CD4-positive, CD25-positive, alpha-beta regulatory T cell (primary cell): ENCODE data around the gene FOXJ1. TPM values are rescaled to one million over a fixed set of nuclear protein-coding genes. Genes with fewer than 3 reads are reported as not detected.

ENCODE experiments used
- ATAC-seq, 2 donors: fragments of 150-1000 bp; cut with Tn5 transposase; one replicate each; pipeline ENCODE4 v1.10.0; 2021; ENCODE audit warnings: low read depth in 2 of 2, moderate number of reproducible peaks in 2 of 2, moderate library complexity in 1 of 2
- DNase-seq, 3 donors: peaks; one replicate each; pipeline versions ENCODE4 v3.0.0 to v3.0.0-alpha.2; 2012 to 2022; ENCODE audit warnings: mixed read lengths in 1 of 3
- H3K27ac ChIP-seq: one replicate; pipeline ENCODE4 v1.7.0; 2013; ENCODE audit warnings: mild to moderate bottlenecking, low read length; ENCODE audit not compliant: insufficient read depth, poor library complexity, severe bottlenecking
- H3K27me3 ChIP-seq: one replicate; pipeline ENCODE4 v1.7.0; 2013; ENCODE audit warnings: low read length; ENCODE audit not compliant: control insufficient read depth, insufficient read depth
- H3K36me3 ChIP-seq: one replicate; pipeline ENCODE4 v1.7.0; 2013; ENCODE audit warnings: mild to moderate bottlenecking, low read length, moderate library complexity; ENCODE audit not compliant: control insufficient read depth, insufficient read depth
- H3K4me1 ChIP-seq: 2 replicates; pipeline ENCODE4 v1.7.0; 2013; ENCODE audit warnings: mild to moderate bottlenecking, low read length; ENCODE audit not compliant: insufficient read depth, control insufficient read depth, poor library complexity, severe bottlenecking
- H3K4me3 ChIP-seq: one replicate; pipeline ENCODE4 v1.7.0; 2013; ENCODE audit warnings: low read depth, mild to moderate bottlenecking, low read length, moderate library complexity
- H3K9me3 ChIP-seq, 2 experiments: 1 replicate in 1 of 2; 2 replicates in 1 of 2; pipeline ENCODE4 v1.7.0; 2013; ENCODE audit warnings: low read length in 2 of 2, mild to moderate bottlenecking in 1 of 2, moderate library complexity in 1 of 2; ENCODE audit not compliant: control insufficient read depth in 2 of 2
- H3K27ac Mint-ChIP-seq, 3 donors: one replicate each; pipeline ENCODE4 v1.8.0; 2020 to 2022; ENCODE audit warnings: mild to moderate bottlenecking in 3 of 3, mixed read lengths in 3 of 3, moderate library complexity in 2 of 3
- H3K27me3 Mint-ChIP-seq: one replicate; pipeline ENCODE4 v1.8.0; 2022; ENCODE audit warnings: mild to moderate bottlenecking, mixed read lengths
- H3K36me3 Mint-ChIP-seq: one replicate; pipeline ENCODE4 v1.8.0; 2020; ENCODE audit warnings: mixed read lengths
- H3K4me1 Mint-ChIP-seq, 4 donors: one replicate each; pipeline ENCODE4 v1.8.0; 2020 to 2022; ENCODE audit warnings: mixed read lengths in 4 of 4, mild to moderate bottlenecking in 1 of 4
- H3K4me3 Mint-ChIP-seq, 4 donors: one replicate each; pipeline ENCODE4 v1.8.0; 2020 to 2022; ENCODE audit warnings: mild to moderate bottlenecking in 4 of 4, mixed read lengths in 4 of 4, moderate library complexity in 3 of 4
- H3K9me3 Mint-ChIP-seq, 7 donors: one replicate each; pipeline ENCODE4 v1.8.0; 2020 to 2022; ENCODE audit warnings: mixed read lengths in 7 of 7, mild to moderate bottlenecking in 3 of 7, moderate library complexity in 2 of 7
- polyA plus RNA-seq, 4 donors: library from polyadenylated mRNA; unstranded; fragments of 300-500 nt; fragmentation: Illumina TruSeq; gene quantifications; one replicate each; pipeline ENCODE4 v1.2.3, GENCODE V29; 2021
- total RNA-seq: library from RNA; stranded (reverse); gene quantifications from one replicate; pipeline ENCODE4 v1.2.3, GENCODE V29; 2022

FOXJ1 gene
- total and polyA plus RNA-seq, 5 donors from 2014 or later = 0.14 to 1.0 (median 0.24) TPM; not detected in 2

DNA sequence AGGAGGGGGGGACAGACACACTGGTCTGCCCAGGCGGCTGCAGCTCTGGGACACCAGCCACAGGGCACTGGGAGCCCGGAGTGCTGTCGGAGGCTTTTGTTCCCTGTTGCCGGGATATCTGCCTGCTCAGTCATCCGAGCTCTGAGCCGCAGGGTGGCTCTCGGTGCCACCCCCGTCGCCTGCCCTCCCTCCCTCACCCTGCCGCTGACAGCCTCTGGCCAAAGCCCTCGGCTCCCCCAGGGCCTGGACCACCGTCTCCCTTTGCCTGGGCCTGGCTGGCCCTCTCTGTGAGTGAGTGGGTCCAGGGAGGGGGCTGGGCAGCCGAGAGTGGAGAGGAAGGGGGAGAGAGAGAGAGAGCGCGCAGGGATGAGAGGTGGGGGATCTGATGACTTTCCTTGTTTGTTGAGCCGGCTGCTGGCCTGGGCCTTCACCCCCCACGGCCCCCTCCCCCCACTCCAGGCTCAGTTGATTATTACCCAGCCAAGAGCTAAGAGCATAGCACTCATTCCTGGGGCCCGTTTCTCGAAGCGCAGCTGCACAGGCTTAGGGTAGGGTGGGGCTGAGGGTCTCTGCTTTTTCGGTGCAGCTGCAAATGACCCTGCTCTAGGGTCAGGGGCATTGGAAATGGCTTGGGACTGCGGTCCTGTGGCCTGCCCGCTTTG is 2.7 kb downstream of the FOXJ1 start:
- Histone ChIP-seq H3K9me3 (no peaks in the 10 kb centered on the region), H3K27ac (no peak overlapping the region), H3K4me3 (no peak overlapping the region), H3K27me3 (no peaks in the 10 kb centered on the region), H3K36me3 (no peaks in the 10 kb centered on the region), H3K4me1 (peaks cover 36% of the 10 kb centered on the region)
- ATAC-seq (no peak), DNase-seq (no peak)
- Mint-ChIP-seq H3K4me3 (peak overlapping the region in 1 of 4 donors; percentile 78), H3K27me3 (peaks cover 22% of the 10 kb centered on the region), H3K4me1 (peaks cover 11 to 45% (median 17%) of the 10 kb centered on the region in 4 donors), H3K27ac (no peak overlapping the region), H3K36me3 (no peaks in the 10 kb centered on the region), H3K9me3 (peaks cover 0 to 2% (median 0%) of the 10 kb centered on the region in 7 donors)

DNA sequence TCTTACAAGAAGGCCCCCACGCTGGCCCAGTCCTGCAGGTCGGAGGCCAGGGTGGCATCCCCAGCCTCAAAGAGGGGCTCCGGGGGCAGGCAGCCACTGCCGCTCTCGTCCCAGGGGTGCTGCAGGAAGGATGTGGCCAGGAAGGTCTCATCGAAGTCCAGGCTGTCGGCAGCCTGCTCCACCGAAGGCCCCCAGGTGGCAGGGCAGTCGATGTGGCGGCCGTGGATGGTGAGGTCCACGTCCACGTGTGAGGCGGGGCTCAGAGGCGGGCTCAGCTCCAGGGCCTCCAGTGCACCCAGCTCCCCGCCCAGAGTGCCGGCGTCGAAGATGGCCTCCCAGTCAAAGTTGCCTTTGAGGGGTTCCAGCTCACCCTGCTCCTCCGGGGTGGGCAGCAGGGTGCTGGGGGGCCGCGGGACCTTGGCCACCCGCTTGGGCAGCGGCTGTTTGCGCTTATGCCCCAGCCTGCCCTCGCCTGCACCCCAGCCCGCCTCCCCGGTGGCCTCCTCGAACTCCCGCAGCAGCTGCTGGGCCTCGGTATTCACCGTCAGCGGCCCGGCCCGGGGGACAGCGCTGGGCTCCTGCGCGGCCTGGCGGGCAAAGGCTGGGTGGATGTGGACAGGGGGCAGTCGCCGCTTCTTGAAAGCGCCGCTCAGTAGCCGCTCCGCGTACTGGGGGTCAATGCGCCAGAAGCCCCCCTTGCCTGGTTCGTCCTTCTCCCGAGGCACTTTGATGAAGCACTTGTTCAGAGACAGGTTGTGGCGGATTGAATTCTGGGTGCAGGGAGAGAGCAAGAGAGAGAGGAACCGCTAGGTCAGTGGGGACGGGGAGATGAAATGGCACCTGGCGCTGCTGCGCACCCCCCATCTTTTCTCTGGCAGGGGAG is 3.5 kb downstream of the FOXJ1 start:
- DNase-seq = no peak
- Mint-ChIP-seq H3K4me1 (peaks cover 5 to 39% (median 10%) of the 10 kb centered on the region in 4 donors), H3K4me3 (no peak overlapping the region), H3K36me3 (no peaks in the 10 kb centered on the region), H3K27ac (no peak overlapping the region), H3K27me3 (peaks cover 22% of the 10 kb centered on the region), H3K9me3 (peaks cover 0 to 2% (median 0%) of the 10 kb centered on the region in 7 donors)
- H3K36me3 ChIP-seq = no peaks in the 10 kb centered on the region
- H3K27ac ChIP-seq = no peak overlapping the region
- no peaks in the 10 kb centered on the region for H3K9me3 ChIP-seq
- peaks cover 29% of the 10 kb centered on the region for H3K4me1 ChIP-seq
- no peak overlapping the region for H3K4me3 ChIP-seq
- H3K27me3 ChIP-seq = no peaks in the 10 kb centered on the region
- ATAC-seq = no peak

DNA sequence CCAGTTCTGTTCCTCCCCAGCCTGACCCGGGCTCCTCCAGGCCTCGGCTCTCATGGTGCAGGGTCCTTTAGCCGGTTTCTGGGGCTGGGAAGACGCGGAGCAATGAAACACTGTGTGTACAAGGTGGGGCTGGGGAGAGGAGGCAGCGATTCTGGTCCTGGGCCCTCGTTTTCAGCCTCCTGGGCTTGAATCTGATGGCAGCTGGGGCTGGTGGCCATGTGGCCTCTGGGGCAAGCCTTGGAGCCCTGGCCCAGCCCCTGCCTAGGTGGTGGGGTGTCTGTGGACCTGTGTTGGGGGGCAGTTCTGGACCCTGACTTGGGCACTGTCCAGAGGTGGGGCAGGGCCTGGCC is 4.1 kb downstream of the FOXJ1 start:
- Mint-ChIP-seq H3K36me3 (no peaks in the 10 kb centered on the region), H3K9me3 (peaks cover 0 to 2% (median 0%) of the 10 kb centered on the region in 7 donors), H3K27me3 (peaks cover 20% of the 10 kb centered on the region), H3K4me3 (peak overlapping the region in 1 of 4 donors; percentile 35), H3K4me1 (peaks cover 0 to 32% (median 5%) of the 10 kb centered on the region in 4 donors), H3K27ac (peak overlapping the region in 1 of 3 donors; percentile 69)
- no peak overlapping the region for H3K27ac ChIP-seq
- H3K36me3 ChIP-seq = no peaks in the 10 kb centered on the region
- no peaks in the 10 kb centered on the region for H3K27me3 ChIP-seq
- peaks cover 23% of the 10 kb centered on the region for H3K4me1 ChIP-seq
- DNase-seq (no peak), ATAC-seq (no peak)
- H3K4me3 ChIP-seq = no peak overlapping the region
- no peaks in the 10 kb centered on the region for H3K9me3 ChIP-seq

DNA sequence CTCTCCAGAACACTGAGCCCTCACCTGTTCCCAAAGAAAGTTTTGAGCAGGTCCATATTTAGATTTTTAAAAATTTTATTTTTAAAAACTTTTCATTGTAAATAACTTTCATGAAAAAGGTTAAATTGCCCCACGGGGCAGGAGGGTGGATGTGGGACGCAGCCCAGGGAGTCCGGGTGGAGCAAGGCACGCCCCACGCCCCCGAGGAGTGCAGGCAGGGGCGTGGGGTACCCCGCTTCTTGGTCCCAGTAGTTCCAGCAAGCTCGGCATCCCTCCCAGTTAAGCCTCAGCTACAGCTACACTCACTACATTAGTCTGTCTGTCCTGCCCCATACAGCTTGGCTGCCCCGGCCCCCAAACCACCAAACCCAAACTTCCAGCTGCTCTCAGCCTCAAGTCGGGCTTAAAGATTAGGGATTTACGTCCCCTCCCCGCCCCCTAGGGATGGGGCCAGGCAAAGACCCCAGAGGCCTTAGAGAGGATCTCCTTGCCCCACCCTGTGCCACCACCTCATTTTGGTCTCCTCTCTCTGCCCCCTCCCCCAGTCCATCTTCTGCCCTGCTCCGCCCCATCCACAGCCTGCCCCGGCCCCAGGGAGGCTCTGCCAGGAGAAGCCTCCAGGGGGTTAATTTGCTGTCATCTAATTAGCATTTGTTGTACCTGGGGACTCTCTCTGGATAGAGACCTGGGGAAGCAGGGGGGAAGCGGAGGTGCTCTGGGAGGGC is 4.6 kb downstream of the FOXJ1 start:
- Mint-ChIP-seq H3K27ac (peak overlapping the region in 1 of 3 donors; percentile 69), H3K27me3 (peaks cover 18% of the 10 kb centered on the region), H3K36me3 (no peaks in the 10 kb centered on the region), H3K4me1 (peaks cover 0 to 27% (median 2%) of the 10 kb centered on the region in 4 donors), H3K4me3 (peak overlapping the region in 2 of 4 donors; percentile 9 to 35), H3K9me3 (peaks cover 0 to 2% (median 0%) of the 10 kb centered on the region in 7 donors)
- no peak overlapping the region for H3K27ac ChIP-seq
- no peaks in the 10 kb centered on the region for H3K27me3 ChIP-seq
- DNase-seq = no peak
- no peak for ATAC-seq
- H3K36me3 ChIP-seq = no peaks in the 10 kb centered on the region
- no peaks in the 10 kb centered on the region for H3K9me3 ChIP-seq
- peaks cover 18% of the 10 kb centered on the region for H3K4me1 ChIP-seq
- H3K4me3 ChIP-seq = no peak overlapping the region

- H3K4me3 ChIP-seq = no peak overlapping the region
- Mint-ChIP-seq H3K9me3 (no peaks in the 10 kb centered on the region), H3K27me3 (peaks cover 13% of the 10 kb centered on the region), H3K36me3 (no peaks in the 10 kb centered on the region), H3K4me3 (no peak overlapping the region), H3K27ac (no peak overlapping the region), H3K4me1 (peaks cover 0 to 21% (median 1%) of the 10 kb centered on the region in 4 donors)
- peaks cover 11% of the 10 kb centered on the region for H3K4me1 ChIP-seq
- DNase-seq = no peak
- no peaks in the 10 kb centered on the region for H3K9me3 ChIP-seq
- no peaks in the 10 kb centered on the region for H3K36me3 ChIP-seq
- no peaks in the 10 kb centered on the region for H3K27me3 ChIP-seq
- no peak overlapping the region for H3K27ac ChIP-seq
- ATAC-seq = no peak
Measured at GRCh38 chr17:76135810-76136188, 5.2 kb downstream of the FOXJ1 start.

GRCh38 chr17:76134911-76135809 is 5.9 kb downstream of the FOXJ1 start:
- ATAC-seq = no peak
- no peaks in the 10 kb centered on the region for H3K9me3 Mint-ChIP-seq
- no peak overlapping the region for H3K27ac ChIP-seq
- H3K4me3 ChIP-seq = no peak overlapping the region
- H3K4me1 ChIP-seq = peaks cover 5% of the 10 kb centered on the region
- DNase-seq = no peak
- H3K36me3 Mint-ChIP-seq = no peaks in the 10 kb centered on the region
- peaks cover 9% of the 10 kb centered on the region for H3K27me3 Mint-ChIP-seq
- peaks cover 0 to 16% (median 1%) of the 10 kb centered on the region in 4 donors for H3K4me1 Mint-ChIP-seq
- no peak overlapping the region for H3K27ac Mint-ChIP-seq
- H3K36me3 ChIP-seq = no peaks in the 10 kb centered on the region
- H3K4me3 Mint-ChIP-seq = peak overlapping the region in 3 of 4 donors; percentile 46 to 76 (median 60)
- no peaks in the 10 kb centered on the region for H3K9me3 ChIP-seq
- no peaks in the 10 kb centered on the region for H3K27me3 ChIP-seq
